ENCODE measurements around the gene NOX5.

Gene NOX5

GRCh38 chr15:69000725-69001503 is 13.6 kb upstream of the NOX5 start:
- H3K27me3 ChIP-seq (ENCODE audit: control insufficient read depth, insufficient read depth, low read length): no peaks in the 10 kb centered on the region
- H3K4me3 ChIP-seq (ENCODE audit: low read depth, low read length): no peak overlapping the region
- H3K4me1 ChIP-seq (ENCODE audit: control insufficient read depth, insufficient read depth, low read length): peaks cover 29% of the 10 kb centered on the region
- no peak overlapping the region for H3K9ac ChIP-seq (ENCODE audit: low read depth, low read length)
- no peaks in the 10 kb centered on the region for H3K36me3 ChIP-seq (ENCODE audit: control insufficient read depth, insufficient read depth, low read length)
- no peak overlapping the region for H3K27ac ChIP-seq (ENCODE audit: low read depth, low read length)
- no peaks in the 10 kb centered on the region for H3K9me3 ChIP-seq (ENCODE audit: control insufficient read depth, insufficient read depth, low read length)

GRCh38 chr15:69002783-69003182 is 11.7 kb upstream of the NOX5 start:
- Histone ChIP-seq H3K27ac (ENCODE audit: low read depth, low read length) (no peak overlapping the region), H3K36me3 (ENCODE audit: control insufficient read depth, insufficient read depth, low read length) (no peaks in the 10 kb centered on the region), H3K4me3 (ENCODE audit: low read depth, low read length) (no peak overlapping the region), H3K27me3 (ENCODE audit: control insufficient read depth, insufficient read depth, low read length) (no peaks in the 10 kb centered on the region), H3K9ac (ENCODE audit: low read depth, low read length) (no peak overlapping the region), H3K4me1 (ENCODE audit: control insufficient read depth, insufficient read depth, low read length) (peaks cover 29% of the 10 kb centered on the region), H3K9me3 (ENCODE audit: control insufficient read depth, insufficient read depth, low read length) (peaks cover 4% of the 10 kb centered on the region)

DNA sequence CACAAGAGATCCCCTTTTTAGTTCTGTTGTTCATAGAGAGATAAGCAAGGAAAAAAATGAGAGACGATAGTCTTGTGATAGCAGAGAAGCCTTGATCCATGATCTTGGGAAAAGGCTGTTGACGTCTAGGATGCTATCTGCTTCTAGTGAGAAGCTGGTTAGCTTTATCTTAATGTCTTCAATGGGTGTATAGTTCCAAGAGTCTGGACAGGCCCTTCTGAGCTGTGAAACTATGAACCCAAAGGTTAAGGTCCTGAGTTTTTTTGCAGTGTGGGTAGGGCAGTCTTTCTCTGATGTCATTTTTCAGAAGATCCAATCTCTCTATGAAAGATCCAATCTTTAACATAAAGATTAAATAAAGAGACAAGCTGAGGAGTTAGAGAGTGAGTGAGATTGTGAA is 10.5 kb upstream of the NOX5 start:
- Histone ChIP-seq H3K9me3 (ENCODE audit: control insufficient read depth, insufficient read depth, low read length) (peaks cover 4% of the 10 kb centered on the region), H3K27ac (ENCODE audit: low read depth, low read length) (no peak overlapping the region), H3K36me3 (ENCODE audit: control insufficient read depth, insufficient read depth, low read length) (no peaks in the 10 kb centered on the region), H3K4me3 (ENCODE audit: low read depth, low read length) (no peak overlapping the region), H3K9ac (ENCODE audit: low read depth, low read length) (no peak overlapping the region), H3K27me3 (ENCODE audit: control insufficient read depth, insufficient read depth, low read length) (no peaks in the 10 kb centered on the region), H3K4me1 (ENCODE audit: control insufficient read depth, insufficient read depth, low read length) (peaks cover 17% of the 10 kb centered on the region)

GRCh38 chr15:69008056-69008455 is 6.4 kb upstream of the NOX5 start:
- H3K36me3 ChIP-seq (ENCODE audit: control insufficient read depth, insufficient read depth, low read length): no peaks in the 10 kb centered on the region
- H3K9ac ChIP-seq (ENCODE audit: low read depth, low read length): no peak overlapping the region
- no peaks in the 10 kb centered on the region for H3K4me1 ChIP-seq (ENCODE audit: control insufficient read depth, insufficient read depth, low read length)
- H3K4me3 ChIP-seq (ENCODE audit: low read depth, low read length): no peak overlapping the region
- H3K27ac ChIP-seq (ENCODE audit: low read depth, low read length): no peak overlapping the region
- peaks cover 4% of the 10 kb centered on the region for H3K9me3 ChIP-seq (ENCODE audit: control insufficient read depth, insufficient read depth, low read length)
- no peaks in the 10 kb centered on the region for H3K27me3 ChIP-seq (ENCODE audit: control insufficient read depth, insufficient read depth, low read length)

DNA sequence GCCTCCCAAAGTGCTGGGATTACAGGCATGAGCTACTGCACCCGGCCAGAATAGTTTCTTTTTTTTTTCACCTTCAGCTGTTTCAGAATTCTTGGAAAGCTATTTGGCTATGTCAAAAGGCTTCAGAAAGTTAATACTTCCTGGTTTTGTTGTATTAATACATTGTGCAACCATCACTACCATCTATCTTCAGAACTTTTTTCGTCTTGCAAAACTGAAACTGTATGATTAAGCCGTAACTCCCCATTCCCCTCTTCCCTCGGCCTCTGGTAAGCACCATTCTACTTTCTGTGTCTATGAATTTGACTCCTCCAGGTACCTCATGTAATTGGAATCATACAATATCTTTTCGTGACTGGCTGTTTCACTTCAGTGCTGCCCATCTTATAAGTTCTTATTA is 5.2 kb upstream of the NOX5 start:
- H3K27ac ChIP-seq (ENCODE audit: low read depth, low read length): no peak overlapping the region
- no peaks in the 10 kb centered on the region for H3K36me3 ChIP-seq (ENCODE audit: control insufficient read depth, insufficient read depth, low read length)
- no peak overlapping the region for H3K4me3 ChIP-seq (ENCODE audit: low read depth, low read length)
- H3K9ac ChIP-seq (ENCODE audit: low read depth, low read length): no peak overlapping the region
- H3K27me3 ChIP-seq (ENCODE audit: control insufficient read depth, insufficient read depth, low read length): no peaks in the 10 kb centered on the region
- peaks cover 4% of the 10 kb centered on the region for H3K9me3 ChIP-seq (ENCODE audit: control insufficient read depth, insufficient read depth, low read length)
- no peaks in the 10 kb centered on the region for H3K4me1 ChIP-seq (ENCODE audit: control insufficient read depth, insufficient read depth, low read length)

GRCh38 chr15:69011641-69012040 is 2.9 kb upstream of the NOX5 start:
- Histone ChIP-seq H3K27me3 (ENCODE audit: control insufficient read depth, insufficient read depth, low read length) (no peaks in the 10 kb centered on the region; the same call in 1 of the 2 replicates), H3K4me3 (ENCODE audit: low read depth, low read length) (no peak overlapping the region), H3K9me3 (ENCODE audit: control insufficient read depth, insufficient read depth, low read length) (peaks cover 4% of the 10 kb centered on the region), H3K9ac (ENCODE audit: low read depth, low read length) (no peak overlapping the region), H3K27ac (ENCODE audit: low read depth, low read length) (no peak overlapping the region), H3K36me3 (ENCODE audit: control insufficient read depth, insufficient read depth, low read length) (no peaks in the 10 kb centered on the region), H3K4me1 (ENCODE audit: control insufficient read depth, insufficient read depth, low read length) (no peaks in the 10 kb centered on the region)

GRCh38 chr15:69012761-69013364 is 1.6 kb upstream of the NOX5 start:
- no peak overlapping the region for H3K4me3 ChIP-seq (ENCODE audit: low read depth, low read length)
- H3K27me3 ChIP-seq (ENCODE audit: control insufficient read depth, insufficient read depth, low read length): no peaks in the 10 kb centered on the region; the same call in 1 of the 2 replicates
- H3K4me1 ChIP-seq (ENCODE audit: control insufficient read depth, insufficient read depth, low read length): no peaks in the 10 kb centered on the region
- H3K9ac ChIP-seq (ENCODE audit: low read depth, low read length): no peak overlapping the region
- H3K9me3 ChIP-seq (ENCODE audit: control insufficient read depth, insufficient read depth, low read length): no peaks in the 10 kb centered on the region
- no peak overlapping the region for H3K27ac ChIP-seq (ENCODE audit: low read depth, low read length)
- no peaks in the 10 kb centered on the region for H3K36me3 ChIP-seq (ENCODE audit: control insufficient read depth, insufficient read depth, low read length)

GRCh38 chr15:69013726-69014406 is 629 bp upstream of the NOX5 start:
- Histone ChIP-seq H3K27ac (ENCODE audit: low read depth, low read length) (no peak overlapping the region), H3K9ac (ENCODE audit: low read depth, low read length) (no peak overlapping the region), H3K36me3 (ENCODE audit: control insufficient read depth, insufficient read depth, low read length) (no peaks in the 10 kb centered on the region), H3K9me3 (ENCODE audit: control insufficient read depth, insufficient read depth, low read length) (no peaks in the 10 kb centered on the region), H3K4me3 (ENCODE audit: low read depth, low read length) (no peak overlapping the region), H3K27me3 (ENCODE audit: control insufficient read depth, insufficient read depth, low read length) (no peaks in the 10 kb centered on the region; the same call in 1 of the 2 replicates), H3K4me1 (ENCODE audit: control insufficient read depth, insufficient read depth, low read length) (no peaks in the 10 kb centered on the region)

DNA sequence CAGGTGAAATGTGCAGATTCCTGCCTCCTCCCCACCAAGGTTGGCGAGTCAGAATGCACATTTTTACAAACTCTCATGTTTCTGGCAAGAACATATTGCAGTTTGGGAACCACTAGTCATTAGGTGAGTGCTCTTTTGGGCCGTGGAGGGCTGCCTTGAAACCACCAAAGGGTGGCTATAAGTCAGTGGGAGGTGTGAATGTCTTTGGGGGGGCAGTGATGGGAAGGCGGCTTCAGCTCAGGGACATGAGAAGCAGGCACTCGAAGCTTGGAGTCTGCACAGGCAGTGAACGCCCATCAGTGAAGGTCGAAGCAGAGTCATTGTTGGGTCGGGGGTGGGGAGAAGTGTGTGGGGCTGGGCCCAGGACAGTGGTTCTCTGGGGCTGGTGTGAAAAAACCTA is 1.1 kb downstream of the NOX5 start:
- Histone ChIP-seq H3K4me1 (ENCODE audit: control insufficient read depth, insufficient read depth, low read length) (no peaks in the 10 kb centered on the region), H3K36me3 (ENCODE audit: control insufficient read depth, insufficient read depth, low read length) (no peaks in the 10 kb centered on the region), H3K9ac (ENCODE audit: low read depth, low read length) (no peak overlapping the region), H3K27me3 (ENCODE audit: control insufficient read depth, insufficient read depth, low read length) (no peaks in the 10 kb centered on the region; the same call in 1 of the 2 replicates), H3K4me3 (ENCODE audit: low read depth, low read length) (no peak overlapping the region), H3K27ac (ENCODE audit: low read depth, low read length) (no peak overlapping the region), H3K9me3 (ENCODE audit: control insufficient read depth, insufficient read depth, low read length) (no peaks in the 10 kb centered on the region)

GRCh38 chr15:69016021-69016595 is 1.6 kb downstream of the NOX5 start:
- no peaks in the 10 kb centered on the region for H3K4me1 ChIP-seq (ENCODE audit: control insufficient read depth, insufficient read depth, low read length)
- no peak overlapping the region for H3K27ac ChIP-seq (ENCODE audit: low read depth, low read length)
- H3K36me3 ChIP-seq (ENCODE audit: control insufficient read depth, insufficient read depth, low read length): no peaks in the 10 kb centered on the region
- H3K9ac ChIP-seq (ENCODE audit: low read depth, low read length): no peak overlapping the region
- no peaks in the 10 kb centered on the region for H3K9me3 ChIP-seq (ENCODE audit: control insufficient read depth, insufficient read depth, low read length)
- no peaks in the 10 kb centered on the region; the same call in 1 of the 2 replicates for H3K27me3 ChIP-seq (ENCODE audit: control insufficient read depth, insufficient read depth, low read length)
- H3K4me3 ChIP-seq (ENCODE audit: low read depth, low read length): no peak overlapping the region

GRCh38 chr15:69017978-69018377 is 3.5 kb downstream of the NOX5 start:
- no peaks in the 10 kb centered on the region for H3K4me1 ChIP-seq (ENCODE audit: control insufficient read depth, insufficient read depth, low read length)
- no peak overlapping the region for H3K9ac ChIP-seq (ENCODE audit: low read depth, low read length)
- no peaks in the 10 kb centered on the region; the same call in 1 of the 2 replicates for H3K27me3 ChIP-seq (ENCODE audit: control insufficient read depth, insufficient read depth, low read length)
- no peaks in the 10 kb centered on the region for H3K36me3 ChIP-seq (ENCODE audit: control insufficient read depth, insufficient read depth, low read length)
- H3K27ac ChIP-seq (ENCODE audit: low read depth, low read length): no peak overlapping the region
- no peak overlapping the region for H3K4me3 ChIP-seq (ENCODE audit: low read depth, low read length)
- H3K9me3 ChIP-seq (ENCODE audit: control insufficient read depth, insufficient read depth, low read length): no peaks in the 10 kb centered on the region
